CD4-positive, alpha-beta T cell treated with Interleukin-10 for 1 hour (primary cell): ENCODE results near the gene SPHK2.
"Not testable (repeated sequence)": the region's sequence is repeated elsewhere in the genome, so short reads cannot be mapped to it uniquely, and the experiment has no call there.

Experiments used
- DNase-seq: peaks from one replicate; pipeline ENCODE4 v3.0.0-alpha.2; 2020

Gene SPHK2

GRCh38 chr19:48637449-48637947, 18.2 kb downstream of the SPHK2 start:
- peak; percentile 100 for DNase-seq

DNA sequence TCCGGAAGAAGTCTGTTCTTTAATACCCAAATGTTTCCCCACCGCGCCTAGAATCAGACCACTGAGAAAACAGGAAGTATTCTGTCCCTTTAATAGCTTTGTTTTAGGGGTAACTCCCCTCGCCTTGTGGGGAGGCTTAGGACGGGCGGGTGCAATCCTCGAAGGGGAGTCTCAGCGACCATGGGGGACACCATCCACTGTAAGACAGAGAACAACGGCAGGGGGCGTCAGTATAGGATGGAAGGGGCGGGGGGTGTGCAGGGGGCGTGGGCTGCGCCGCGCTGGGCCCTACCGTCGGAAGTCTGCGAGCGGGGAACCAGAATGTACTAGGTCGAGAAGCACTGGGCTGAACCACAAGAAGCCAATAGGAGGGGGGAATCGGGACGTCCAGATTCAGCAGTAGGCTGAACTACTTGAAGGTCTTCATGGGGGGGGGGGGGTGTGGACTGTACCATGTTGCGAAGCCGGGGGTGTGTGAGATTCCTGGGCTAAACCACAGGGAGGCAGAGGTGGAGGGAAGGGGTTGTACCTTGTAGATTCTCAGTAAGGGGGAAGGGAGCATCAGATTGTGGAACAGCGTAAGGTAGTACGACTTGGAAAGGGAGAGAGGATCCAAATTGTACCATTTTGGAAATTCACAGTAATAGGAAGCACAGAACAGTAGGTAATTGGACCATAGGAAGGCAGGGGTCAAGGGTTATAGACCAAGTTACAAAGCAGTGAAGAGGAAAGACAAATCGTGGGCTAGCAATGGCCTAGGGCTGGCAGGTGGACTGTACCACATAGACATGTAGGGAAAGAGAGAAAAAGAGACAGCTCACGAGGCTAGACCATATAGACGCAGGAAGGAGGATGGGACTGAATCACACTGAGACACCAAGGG, 18.9 kb downstream of the SPHK2 start:
- DNase-seq = peak; percentile 94

GRCh38 chr19:48638831-48639381, 19.6 kb downstream of the SPHK2 start:
- peak; percentile 23 for DNase-seq

GRCh38 chr19:48639483-48640375, 20.4 kb downstream of the SPHK2 start:
- peak; percentile 48 for DNase-seq

GRCh38 chr19:48641850-48642249, 22.5 kb downstream of the SPHK2 start:
- DNase-seq = no peak

DNA sequence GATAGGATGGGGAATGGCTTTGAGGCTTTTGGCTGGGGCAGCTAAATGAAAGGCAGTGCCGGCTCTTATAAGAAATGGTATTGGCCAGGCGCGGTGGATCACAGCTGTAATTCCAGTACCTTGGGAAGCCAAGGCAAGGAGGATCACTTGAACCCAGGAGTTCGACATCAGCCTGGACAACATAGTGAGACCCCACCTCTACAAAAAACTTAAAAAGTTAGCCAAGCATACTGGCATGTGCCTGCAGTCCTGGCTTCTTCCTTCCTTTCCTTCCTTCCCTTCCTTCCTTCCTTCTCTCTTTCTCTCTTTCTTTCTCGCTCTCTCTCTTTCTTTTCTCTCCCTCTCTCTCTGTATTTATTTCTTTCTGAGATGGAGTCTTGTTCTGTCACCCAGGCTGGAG, 23.6 kb downstream of the SPHK2 start:
- DNase-seq = no peak

DNA sequence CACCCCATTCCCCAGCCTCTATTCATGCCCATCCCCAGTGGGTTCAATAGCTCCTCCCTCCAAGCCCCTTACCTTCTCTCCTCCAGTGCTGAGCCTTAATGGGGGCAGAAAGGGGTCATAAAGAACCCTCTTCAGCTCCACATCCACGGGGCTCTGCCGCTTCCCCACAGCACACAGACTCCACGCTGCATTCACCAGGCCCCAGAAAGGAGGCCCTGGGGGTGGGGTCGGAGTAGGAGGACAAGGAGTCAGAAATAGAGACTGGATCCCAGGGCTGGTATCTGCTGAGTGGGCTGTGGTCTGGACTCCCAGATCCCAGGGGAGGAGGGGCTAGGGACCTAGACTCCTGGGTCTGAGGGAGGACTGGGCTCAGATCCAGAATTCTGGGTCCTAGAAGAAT, 25.0 kb downstream of the SPHK2 start:
- no peak for DNase-seq

DNA sequence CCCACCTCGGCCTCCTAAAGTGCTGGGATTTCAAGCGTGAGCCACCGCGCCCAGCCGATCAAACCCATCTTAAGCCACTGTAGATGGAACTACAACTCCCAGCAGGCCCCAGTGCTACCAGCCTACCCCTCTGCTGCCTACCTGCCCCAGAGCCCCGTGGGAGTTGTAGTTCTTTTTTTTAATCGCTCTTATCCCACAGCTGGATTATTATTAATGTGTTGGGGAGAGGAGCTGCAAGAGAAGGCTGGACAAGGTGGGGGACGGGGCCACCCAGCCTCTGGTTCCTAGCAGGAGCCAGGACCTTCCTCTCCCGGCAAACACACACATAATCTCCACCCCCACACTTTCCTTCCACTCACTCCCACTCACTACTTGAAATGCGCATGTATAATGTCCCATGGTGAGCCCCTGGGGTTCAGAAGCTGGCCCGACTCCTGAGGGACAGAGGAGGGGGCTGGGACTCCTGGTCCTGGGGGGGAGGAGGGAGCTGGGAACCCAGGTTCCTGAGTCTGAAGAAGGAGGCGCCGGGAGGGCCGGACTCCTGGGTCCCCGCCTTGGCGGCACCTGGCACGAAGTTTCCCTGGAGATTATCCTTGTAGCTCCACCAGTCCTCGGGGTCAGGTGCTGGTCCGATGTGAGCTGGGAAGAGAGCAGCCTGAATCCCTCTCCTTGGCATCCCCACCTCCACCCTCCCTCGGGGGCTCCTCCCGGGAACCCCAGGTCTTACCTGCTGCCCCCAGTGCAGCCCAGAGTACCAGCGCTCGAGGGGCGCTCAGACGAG, 25.7 kb downstream of the SPHK2 start:
- peak; percentile 83 for DNase-seq

- DNase-seq = no peak
Measured at GRCh38 chr19:48645620-48646000, 26.3 kb downstream of the SPHK2 start.

- DNase-seq = peak; percentile 95
Measured at GRCh38 chr19:48646001-48646721, 26.9 kb downstream of the SPHK2 start, which contains the start of gene CA11. Gene CA11, minus strand, starts transcription at chr19:48646187. Its CDS starts 555 bp downstream, at chr19:48645632.

DNA sequence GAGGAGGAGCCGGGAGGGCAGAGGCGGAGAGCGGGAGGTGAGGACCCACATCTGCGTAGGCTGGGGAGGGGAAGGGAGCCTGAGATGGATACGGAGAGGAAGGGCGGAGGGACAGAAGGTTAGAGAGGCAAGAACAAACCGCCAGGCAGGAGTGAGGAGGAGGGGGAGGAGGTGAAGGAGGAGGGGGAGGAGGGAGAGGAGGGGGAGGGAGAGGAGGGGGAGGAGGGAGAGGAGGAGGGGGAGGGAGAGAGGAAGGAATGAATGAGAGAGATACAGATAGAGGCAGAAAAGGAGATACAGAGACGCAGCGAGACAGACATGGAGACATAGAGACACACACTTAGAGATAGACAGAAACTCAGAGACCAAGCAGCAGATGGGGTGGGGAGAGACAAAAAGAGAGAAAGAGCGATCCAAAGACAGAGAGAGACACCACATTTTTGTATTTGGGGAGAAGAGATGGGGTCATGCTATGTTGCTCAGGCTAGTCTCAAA, 27.5 kb downstream of the SPHK2 start:
- DNase-seq = no peak

GRCh38 chr19:48648134-48648533, 28.8 kb downstream of the SPHK2 start:
- DNase-seq = no peak

DNA sequence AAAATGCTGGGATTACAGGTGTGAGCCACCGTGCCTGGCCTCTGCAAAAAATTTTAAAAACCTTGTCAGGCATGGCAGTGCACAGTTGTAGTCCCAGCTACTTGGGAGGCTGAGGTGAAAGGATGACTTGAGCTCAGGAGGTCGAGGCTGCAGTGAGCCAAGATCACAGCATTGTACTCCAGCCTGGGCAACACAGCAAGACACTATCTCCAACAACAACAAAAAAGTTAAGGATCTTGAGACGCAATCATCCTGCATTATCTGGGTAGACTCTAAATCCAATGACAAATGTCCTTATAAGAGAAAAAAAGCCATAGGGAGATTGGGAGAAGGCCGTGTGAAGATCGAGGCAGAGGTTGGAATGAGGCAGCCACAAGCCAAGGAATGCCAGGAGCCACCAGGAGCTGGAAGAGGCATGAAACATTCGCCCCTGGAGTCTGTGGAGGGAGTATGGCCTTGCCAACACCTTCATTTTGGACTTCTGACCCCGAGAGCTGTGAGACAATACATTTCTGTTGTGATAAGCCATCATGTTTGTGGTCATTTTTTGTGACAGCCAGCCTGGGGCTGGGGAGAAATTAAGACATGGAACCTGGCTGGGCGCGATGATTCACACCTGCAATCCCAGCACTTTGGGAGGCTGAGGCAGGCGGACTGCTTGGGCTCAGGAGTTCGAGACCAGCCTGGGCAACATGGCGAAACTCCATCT, 31.8 kb downstream of the SPHK2 start:
- no peak for DNase-seq

- DNase-seq = no peak
Measured at GRCh38 chr19:48651683-48652048, 32.4 kb downstream of the SPHK2 start.

DNA sequence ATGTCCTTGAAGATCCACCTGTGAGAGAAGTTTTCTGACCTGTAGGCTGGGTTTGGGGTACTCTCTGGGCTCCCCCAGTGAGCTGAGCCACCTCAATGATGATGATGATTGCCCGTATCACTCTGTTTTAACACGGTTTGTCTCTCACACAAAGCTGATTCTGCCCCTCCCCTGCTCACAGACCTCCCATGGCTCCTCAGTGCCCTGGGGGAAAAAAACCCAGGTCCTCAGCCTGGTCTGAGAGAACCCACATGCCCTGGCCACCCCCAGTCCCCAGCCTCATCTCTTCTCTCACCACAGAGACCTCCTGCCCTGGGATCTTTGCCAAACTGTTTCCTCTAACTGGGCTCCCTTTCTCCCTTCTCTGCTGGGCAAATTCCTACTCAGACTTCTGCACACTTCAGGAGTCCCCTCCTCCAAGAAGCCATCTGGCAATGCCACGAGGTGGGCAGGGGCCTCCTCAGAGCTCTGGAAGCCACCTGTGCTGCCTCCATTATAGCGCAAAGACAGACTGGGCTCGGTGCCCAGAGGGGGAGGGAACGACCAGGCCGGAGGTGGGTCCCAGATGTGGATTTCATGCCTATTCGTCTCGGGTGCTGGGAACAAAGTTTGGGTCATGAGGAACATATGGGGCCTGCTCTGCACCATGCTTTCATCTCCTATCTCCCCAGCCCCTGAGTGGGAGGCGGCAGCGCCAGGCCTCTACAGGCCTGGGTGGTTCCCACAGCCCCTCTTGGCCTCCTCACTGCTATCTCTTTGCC, 35.2 kb downstream of the SPHK2 start:
- DNase-seq = no peak

DNA sequence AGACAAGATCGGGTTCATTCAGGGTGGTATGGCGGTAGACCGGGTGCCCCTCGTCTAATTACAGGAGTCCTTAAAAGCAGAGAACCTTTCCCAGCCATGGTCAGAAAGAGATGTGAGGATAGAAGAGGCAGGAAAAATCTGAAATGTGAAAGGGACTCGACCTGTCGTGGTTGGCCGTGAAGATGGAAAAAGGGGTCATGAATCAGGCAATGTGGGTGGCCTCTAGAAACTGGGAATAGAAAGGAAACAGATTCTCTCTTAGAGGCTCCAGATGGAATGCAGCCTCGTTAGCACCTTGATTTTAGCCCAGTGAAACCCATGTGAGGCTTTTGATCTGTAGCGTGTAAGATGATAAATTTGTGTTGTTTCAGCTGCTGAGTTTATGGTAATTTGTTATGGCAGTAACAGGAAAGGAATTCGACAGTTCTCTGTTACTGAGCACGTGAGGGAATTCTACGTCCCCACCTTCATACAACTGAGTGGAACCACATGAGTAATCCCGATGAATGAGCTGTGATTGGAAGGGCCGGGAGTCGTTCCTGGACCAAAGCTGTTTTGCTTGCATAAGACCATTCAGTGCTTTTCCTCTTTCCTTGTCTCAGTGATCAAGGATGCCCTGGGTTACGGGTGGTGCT, 37.7 kb downstream of the SPHK2 start:
- DNase-seq = no peak

GRCh38 chr19:48657828-48658227, 38.5 kb downstream of the SPHK2 start:
- DNase-seq = not testable (repeated sequence)

GRCh38 chr19:48658483-48658882, 39.2 kb downstream of the SPHK2 start:
- DNase-seq = no peak

DNA sequence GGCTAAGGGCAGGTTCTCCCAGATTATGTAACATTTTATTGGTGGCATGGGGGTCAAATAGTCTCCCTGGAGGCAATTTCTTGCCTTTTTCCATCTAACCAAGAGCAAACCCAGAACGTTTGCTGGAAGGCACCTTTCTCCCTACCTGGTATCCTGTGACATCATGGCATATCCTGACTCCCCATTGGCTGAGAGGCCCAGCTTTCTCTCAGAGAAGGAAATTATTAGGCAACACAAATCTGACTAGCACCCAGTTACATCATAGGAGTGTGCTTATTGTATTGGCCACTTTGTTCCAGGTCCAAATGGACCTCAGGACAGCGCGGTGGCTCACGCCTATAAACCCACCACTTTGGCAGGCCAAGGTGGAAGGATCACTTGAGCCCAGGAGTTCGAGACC, 40.5 kb downstream of the SPHK2 start:
- no peak for DNase-seq
